BLaER1 treated with 17β-estradiol and CSF1 and Interleukin-3, amounts not matched to agents 10 nM and 100 nM (cell line): ENCODE measurements around the gene OSBP2.
A peak's percentile ranks its signal among the peaks of the same experiment; 100 is the strongest.
"Not testable (repeated sequence)": the region's sequence is repeated elsewhere in the genome, so short reads cannot be mapped to it uniquely, and the experiment has no call there.

ENCODE experiments used
- H3K27ac ChIP-seq, 11 experiments: shearing (Covaris generic); formaldehyde crosslinking; 2 replicates each; pipeline ENCODE4 v1.8.1; 2022
- H3K27me3 ChIP-seq, 11 experiments: shearing (Covaris generic); formaldehyde crosslinking; 2 replicates each; pipeline ENCODE4 v1.8.1; 2022
- H3K36me3 ChIP-seq, 11 experiments: shearing (Covaris generic); formaldehyde crosslinking; 2 replicates each; pipeline ENCODE4 v1.8.1; 2022
- H3K4me1 ChIP-seq, 10 experiments: shearing (Covaris generic); formaldehyde crosslinking; 2 replicates each; pipeline ENCODE4 v1.8.1; 2022
- H3K4me2 ChIP-seq, 11 experiments: shearing (Covaris generic); formaldehyde crosslinking; 2 replicates each; pipeline ENCODE4 v1.8.1; 2022
- H3K4me3 ChIP-seq, 10 experiments: shearing (Covaris generic); formaldehyde crosslinking; 2 replicates each; pipeline ENCODE4 v1.8.1; 2022
- H3K9ac ChIP-seq, 11 experiments: shearing (Covaris generic); formaldehyde crosslinking; 2 replicates each; pipeline ENCODE4 v1.8.1; 2022
- H3K9me3 ChIP-seq, 11 experiments: shearing (Covaris generic); formaldehyde crosslinking; replicated peaks in 1 of 11; 2 replicates each; pipeline ENCODE4 v1.8.1; 2022
- H4K20me1 ChIP-seq, 11 experiments: shearing (Covaris generic); formaldehyde crosslinking; 2 replicates each; pipeline ENCODE4 v1.8.1; 2022
- Cebpa-rat ChIP-seq, 11 experiments: shearing (Covaris generic); IDR thresholded peaks; 2 replicates each; pipeline ENCODE4 v1.8.1; 2022

OSBP2 gene

DNA sequence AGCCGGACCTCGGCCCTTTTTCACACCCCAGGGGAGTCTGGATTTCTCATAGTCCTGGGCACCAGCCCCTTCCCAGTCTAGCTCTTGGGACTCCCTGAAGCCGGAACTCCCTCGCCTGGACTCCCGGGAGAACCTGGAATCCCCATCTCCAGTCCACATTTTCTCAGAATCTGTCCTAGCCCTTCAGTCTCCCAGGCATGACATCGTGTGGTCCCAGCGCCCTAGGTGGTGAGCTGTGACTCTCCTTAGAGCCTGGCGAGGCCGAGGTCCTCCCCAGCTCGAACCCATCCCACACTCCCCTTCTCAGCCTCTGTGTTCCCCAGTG is 26.3 kb upstream of the OSBP2 start:
- peaks cover 3 to 19% (median 7%) of the 10 kb centered on the region in 11 experiments; a peak in 20 of 22 replicates for H3K36me3 ChIP-seq
- peak overlapping the region; percentile 69 to 83 (median 76) for H3K4me3 ChIP-seq
- H3K4me1 ChIP-seq: peaks cover 19 to 30% (median 21%) of the 10 kb centered on the region in 10 experiments
- H3K27ac ChIP-seq: peak overlapping the region in 5 of 11 experiments; percentile 53 to 78 (median 56); a peak in 7 of 22 replicates
- peak overlapping the region; percentile 60 to 81 (median 76); a peak in 20 of 22 replicates for H3K9ac ChIP-seq
- no peak for TF ChIP-seq Cebpa-rat (IDR thresholded peaks at IDR 0.05)
- peak overlapping the region; percentile 87 to 99 (median 97) for H3K4me2 ChIP-seq
- peaks cover 0 to 8% (median 0%) of the 10 kb centered on the region in 11 experiments; a peak in 2 of 22 replicates for H3K27me3 ChIP-seq
- H3K9me3 ChIP-seq: no peaks in the 10 kb centered on the region
- peaks cover 0 to 15% (median 0%) of the 10 kb centered on the region in 11 experiments; a peak in 2 of 22 replicates for H4K20me1 ChIP-seq

DNA sequence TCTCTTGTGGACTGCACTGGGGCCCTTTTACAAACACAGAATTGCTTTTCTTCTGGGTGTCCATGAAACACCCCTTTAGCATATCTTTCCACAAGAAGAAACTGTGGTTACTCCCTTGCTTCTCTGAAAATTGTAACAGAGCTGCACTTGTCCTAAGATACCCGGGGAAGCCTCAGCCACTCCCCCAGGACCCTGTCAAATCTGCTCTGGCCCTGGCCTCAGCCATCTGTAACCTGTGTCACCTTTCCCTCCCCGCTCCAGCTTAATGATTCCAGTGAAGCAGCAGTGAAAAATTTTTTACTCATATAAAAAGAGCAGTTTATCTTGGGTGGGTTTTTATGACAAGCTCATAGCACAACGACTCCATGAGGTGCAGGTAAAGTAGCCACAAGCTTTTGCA is 23.6 kb upstream of the OSBP2 start:
- H3K4me2 ChIP-seq: no peak overlapping the region
- no peak for TF ChIP-seq Cebpa-rat (IDR thresholded peaks at IDR 0.05)
- no peak overlapping the region for H3K27ac ChIP-seq

DNA sequence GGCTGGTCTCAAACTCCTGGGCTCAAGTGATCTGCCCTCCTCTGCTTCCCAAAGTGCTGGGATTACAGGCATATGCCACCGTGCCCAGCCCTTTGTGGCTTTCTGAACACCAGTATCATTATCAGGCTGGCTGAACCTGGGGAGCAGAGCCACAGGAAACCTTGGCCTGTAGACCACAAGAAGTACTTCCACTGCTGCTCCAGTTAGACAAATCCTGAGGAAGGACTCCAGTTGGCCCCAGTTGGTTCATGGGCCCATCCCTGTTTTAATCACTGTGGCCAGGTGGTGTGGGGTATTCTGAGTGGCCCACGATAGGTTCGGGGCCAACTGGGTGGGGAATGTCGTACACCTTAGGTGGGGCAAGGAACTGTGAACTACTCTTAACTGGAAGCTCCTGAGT is 21.5 kb upstream of the OSBP2 start:
- Histone ChIP-seq H3K9me3 (no peaks in the 10 kb centered on the region), H3K4me1 (peaks cover 4 to 16% (median 8%) of the 10 kb centered on the region in 10 experiments; a peak in 19 of 20 replicates), H4K20me1 (no peaks in the 10 kb centered on the region), H3K4me3 (no peak overlapping the region), H3K27me3 (peaks cover 0 to 7% (median 0%) of the 10 kb centered on the region in 11 experiments; a peak in 2 of 22 replicates), H3K36me3 (no peaks in the 10 kb centered on the region), H3K9ac (no peak overlapping the region), H3K4me2 (peak overlapping the region in 3 of 11 experiments; percentile 9 to 55 (median 19); a peak in 3 of 22 replicates), H3K27ac (no peak overlapping the region)
- no peak for TF ChIP-seq Cebpa-rat (IDR thresholded peaks at IDR 0.05)

More for the DNA sequence above, 23.6 kb upstream of the OSBP2 start:
- Histone ChIP-seq H3K9me3 (no peaks in the 10 kb centered on the region), H3K27me3 (peaks cover 0 to 8% (median 0%) of the 10 kb centered on the region in 11 experiments; a peak in 2 of 22 replicates), H3K9ac (no peak overlapping the region; a peak in 1 of 22 replicates), H3K4me1 (peaks cover 17 to 28% (median 20%) of the 10 kb centered on the region in 10 experiments), H3K36me3 (no peaks in the 10 kb centered on the region), H4K20me1 (no peaks in the 10 kb centered on the region), H3K4me3 (no peak overlapping the region)

DNA sequence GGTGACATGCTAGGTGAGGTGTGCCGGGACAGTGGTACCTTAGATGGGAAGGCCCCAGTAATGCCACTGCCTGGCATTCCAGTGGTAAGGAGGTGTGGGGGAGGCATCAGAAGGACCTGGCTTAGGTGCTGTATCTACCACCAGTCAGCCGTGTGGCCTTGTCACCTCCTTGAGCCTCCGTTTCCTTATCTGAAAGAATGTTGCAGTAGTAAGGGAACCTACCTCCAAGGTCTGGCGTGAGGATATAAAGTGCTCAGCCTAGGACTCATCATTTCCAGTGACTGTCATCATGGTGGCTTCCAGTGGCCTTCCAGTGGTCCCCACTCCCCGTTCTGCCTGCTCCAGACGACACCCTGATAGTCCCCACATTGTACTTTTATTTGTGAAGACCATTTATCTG is 20.2 kb upstream of the OSBP2 start:
- Histone ChIP-seq H3K27me3 (no peaks in the 10 kb centered on the region), H3K9ac (no peak overlapping the region), H3K4me1 (peaks cover 0 to 15% (median 5%) of the 10 kb centered on the region in 10 experiments; a peak in 10 of 20 replicates), H3K27ac (no peak overlapping the region), H3K9me3 (no peaks in the 10 kb centered on the region), H3K4me3 (no peak overlapping the region), H3K4me2 (no peak overlapping the region), H4K20me1 (no peaks in the 10 kb centered on the region), H3K36me3 (no peaks in the 10 kb centered on the region)
- no peak for TF ChIP-seq Cebpa-rat (IDR thresholded peaks at IDR 0.05)

DNA sequence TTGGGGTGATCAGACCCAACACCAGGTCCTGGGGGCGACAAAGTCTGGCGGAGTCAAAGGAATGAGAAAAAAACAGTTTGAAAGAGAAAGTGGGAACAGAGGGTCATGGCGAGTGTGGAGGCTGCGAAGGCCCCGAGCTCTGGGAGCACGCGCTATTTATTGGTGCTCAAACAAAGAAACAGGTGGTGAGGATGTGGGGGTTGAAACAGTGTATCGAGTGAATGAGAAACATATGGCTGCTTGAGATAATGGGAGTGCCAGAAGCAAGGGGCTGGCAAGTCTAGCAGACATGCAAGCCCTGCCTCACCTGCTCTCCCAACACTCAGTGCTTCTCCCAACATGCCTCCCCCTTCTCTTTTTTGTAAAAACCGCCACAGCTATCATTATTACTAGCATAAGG is 19.2 kb upstream of the OSBP2 start:
- Histone ChIP-seq H3K4me1 (peaks cover 3 to 23% (median 11%) of the 10 kb centered on the region in 10 experiments), H4K20me1 (no peaks in the 10 kb centered on the region), H3K27ac (no peak overlapping the region), H3K9ac (no peak overlapping the region), H3K4me3 (no peak overlapping the region), H3K36me3 (no peaks in the 10 kb centered on the region), H3K27me3 (no peaks in the 10 kb centered on the region), H3K9me3 (no peaks in the 10 kb centered on the region), H3K4me2 (no peak overlapping the region)
- TF ChIP-seq Cebpa-rat (IDR thresholded peaks at IDR 0.05): no peak

DNA sequence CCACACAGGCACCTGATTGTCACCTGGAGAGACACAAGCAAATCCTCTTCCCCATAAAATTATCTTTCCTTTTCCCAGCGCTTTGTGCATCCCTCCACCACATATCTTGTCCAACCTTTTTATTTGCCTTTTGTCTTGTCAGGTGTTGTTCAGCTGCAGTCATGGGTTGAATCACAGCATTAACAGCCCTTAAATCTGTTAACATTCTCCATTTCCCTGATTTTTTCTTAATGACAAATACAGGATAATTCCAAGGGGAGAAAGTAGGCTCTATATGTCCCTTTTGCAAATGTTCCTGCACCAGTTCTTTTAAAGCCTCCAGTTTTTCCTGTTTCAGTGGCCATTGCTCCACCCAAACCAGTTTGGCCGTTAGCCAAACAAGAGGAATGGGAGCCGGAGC is 18.1 kb upstream of the OSBP2 start:
- H3K4me1 ChIP-seq: peaks cover 14 to 34% (median 23%) of the 10 kb centered on the region in 10 experiments
- H3K27me3 ChIP-seq, H3K4me2 ChIP-seq, H3K9me3 ChIP-seq, H4K20me1 ChIP-seq, H3K36me3 ChIP-seq, H3K27ac ChIP-seq, H3K9ac ChIP-seq, H3K4me3 ChIP-seq: not testable (repeated sequence)

DNA sequence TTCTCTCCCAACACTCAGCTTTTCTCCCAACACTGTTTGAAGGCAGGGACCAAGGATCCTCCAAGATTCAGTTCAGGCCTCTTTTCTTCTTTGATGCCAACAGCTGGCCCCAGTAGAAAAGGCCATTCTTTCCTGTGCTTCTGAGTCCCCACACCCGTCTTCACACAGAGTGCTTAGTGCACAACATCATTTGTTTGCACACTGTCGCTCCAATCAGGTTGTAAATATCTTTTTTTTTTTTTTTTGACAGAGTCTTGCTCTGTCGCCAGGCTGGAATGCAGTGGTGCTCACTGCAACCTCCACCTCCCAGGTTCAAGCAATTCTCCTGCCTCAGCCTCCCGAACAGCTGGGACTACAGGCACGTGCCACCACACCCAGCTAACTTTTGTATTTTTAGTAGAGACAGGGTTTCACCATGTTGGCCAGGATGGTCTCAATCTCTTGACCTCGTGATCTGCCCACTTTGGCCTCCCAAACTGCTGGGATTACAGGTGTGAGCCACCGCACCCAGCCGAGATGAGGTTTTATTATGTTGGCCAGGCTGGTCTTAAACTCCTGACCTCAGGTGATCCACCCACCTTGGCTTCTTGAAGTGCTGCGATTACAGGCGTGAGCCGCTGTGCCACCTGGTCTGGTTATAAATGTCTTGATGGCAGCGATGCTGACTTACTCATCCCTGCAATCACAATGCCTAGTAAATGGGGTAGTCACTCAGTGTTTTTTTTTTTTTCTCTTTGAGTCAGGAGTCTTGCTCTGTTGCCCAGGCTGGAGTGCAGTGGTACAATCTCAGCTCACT is 14.6 kb upstream of the OSBP2 start:
- not testable (repeated sequence) for H3K4me3 ChIP-seq, H3K27me3 ChIP-seq, H3K9me3 ChIP-seq, H3K36me3 ChIP-seq, H4K20me1 ChIP-seq
- Histone ChIP-seq H3K9ac (peak overlapping the region in 6 of 11 experiments; percentile 4 to 65 (median 48); a peak in 8 of 22 replicates), H3K27ac (peak overlapping the region in 9 of 11 experiments; percentile 27 to 81 (median 65); a peak in 17 of 22 replicates), H3K4me1 (peaks cover 21 to 33% (median 24%) of the 10 kb centered on the region in 10 experiments), H3K4me2 (peak overlapping the region; percentile 53 to 82 (median 73))

DNA sequence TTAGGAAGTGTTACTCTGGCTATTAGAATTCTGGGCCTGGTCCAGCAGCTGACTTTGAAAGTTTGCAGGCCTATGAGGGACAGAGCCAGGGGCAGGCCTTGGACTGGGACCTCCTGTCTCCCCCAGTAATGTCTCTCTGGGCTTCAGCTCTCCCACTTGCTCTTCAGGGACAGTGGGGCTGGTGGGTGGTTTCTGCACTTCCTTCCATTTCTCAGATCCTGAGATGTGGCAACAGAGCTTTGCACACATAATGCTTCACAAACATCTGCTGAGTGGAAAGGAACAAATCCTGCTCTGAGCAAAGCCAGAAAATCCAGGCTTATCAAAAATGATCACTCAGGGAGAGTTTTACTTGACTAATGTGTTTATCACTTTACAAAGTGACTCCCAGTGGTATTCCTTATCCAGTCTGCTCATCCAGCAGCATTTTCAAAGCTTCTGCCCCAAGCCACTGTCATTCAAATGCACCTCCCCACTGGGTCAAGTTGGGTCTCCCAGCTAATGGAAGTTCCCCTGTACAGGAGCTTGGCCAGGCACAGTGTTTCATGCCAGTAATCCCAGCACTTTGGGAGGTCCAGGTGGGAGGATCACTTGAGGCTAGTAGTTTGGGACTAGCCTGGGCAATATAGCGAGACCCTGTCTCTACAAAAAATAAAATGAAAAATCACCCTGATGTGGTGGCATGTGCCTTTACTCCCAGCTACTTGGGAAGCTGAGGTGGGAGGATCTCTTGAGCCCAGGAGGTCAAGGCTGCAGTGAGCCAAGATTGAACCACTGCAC is 13.5 kb upstream of the OSBP2 start:
- H3K27ac ChIP-seq: peak overlapping the region in 10 of 11 experiments; percentile 19 to 81 (median 64); a peak in 19 of 22 replicates
- no peak overlapping the region for H3K4me3 ChIP-seq
- no peaks in the 10 kb centered on the region for H4K20me1 ChIP-seq
- H3K9me3 ChIP-seq: no peaks in the 10 kb centered on the region
- H3K4me2 ChIP-seq: peak overlapping the region; percentile 53 to 82 (median 73)
- no peaks in the 10 kb centered on the region for H3K36me3 ChIP-seq
- peaks cover 21 to 33% (median 24%) of the 10 kb centered on the region in 10 experiments for H3K4me1 ChIP-seq
- TF ChIP-seq Cebpa-rat (IDR thresholded peaks at IDR 0.05): peak in 4 of 11 experiments; percentile 52 to 79 (median 66); a peak in 6 of 22 replicates
- no peaks in the 10 kb centered on the region for H3K27me3 ChIP-seq
- H3K9ac ChIP-seq: peak overlapping the region; percentile 4 to 65 (median 37); a peak in 14 of 22 replicates

DNA sequence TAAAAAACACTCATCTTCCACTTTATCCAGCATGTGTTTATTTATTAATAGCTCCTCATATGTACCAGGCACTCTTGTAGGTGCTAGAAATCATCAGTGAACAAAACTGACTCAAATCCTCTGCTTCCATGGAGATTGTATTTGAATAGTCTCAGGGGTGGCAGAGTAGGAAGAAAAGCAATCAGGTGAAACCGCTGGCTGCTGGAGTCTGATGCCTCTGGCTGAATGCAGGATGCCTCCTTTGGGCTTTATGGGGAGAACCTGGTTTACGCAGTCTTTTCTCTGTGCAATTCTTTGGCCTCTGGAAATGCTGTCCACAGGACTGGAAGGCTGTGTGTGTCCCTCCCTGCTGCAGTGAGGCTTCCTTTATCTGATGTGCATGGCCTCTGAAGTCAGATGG is 12.8 kb upstream of the OSBP2 start:
- TF ChIP-seq Cebpa-rat (IDR thresholded peaks at IDR 0.05): no peak
- H4K20me1 ChIP-seq: no peaks in the 10 kb centered on the region
- H3K4me1 ChIP-seq: peaks cover 21 to 33% (median 24%) of the 10 kb centered on the region in 10 experiments
- no peaks in the 10 kb centered on the region for H3K9me3 ChIP-seq
- H3K27me3 ChIP-seq: no peaks in the 10 kb centered on the region
- no peak overlapping the region for H3K4me3 ChIP-seq
- no peaks in the 10 kb centered on the region for H3K36me3 ChIP-seq
- peak overlapping the region in 7 of 11 experiments; percentile 50 to 81 (median 69); a peak in 10 of 22 replicates for H3K27ac ChIP-seq
- peak overlapping the region in 1 of 11 experiments; percentile 65; a peak in 2 of 22 replicates for H3K9ac ChIP-seq
- peak overlapping the region; percentile 53 to 82 (median 73); a peak in 21 of 22 replicates for H3K4me2 ChIP-seq
